ENCODE results near the gene KRT77.

Gene KRT77

GRCh38 chr12:52697058-52697582 lies 6.2 kb downstream of the KRT77 start:
- H3K4me3 ChIP-seq (ENCODE audit: control insufficient read depth, low read depth, low read length), result no peak overlapping the region
- TF ChIP-seq CTCF (conservative IDR thresholded peaks at IDR 0.05; ENCODE audit: control insufficient read depth, insufficient read depth, low read depth, low read length), result no peak
- no peak for DNase-seq (ENCODE audit: low read depth)

- DNase-seq (ENCODE audit: low read depth), result no peak
- TF ChIP-seq CTCF (conservative IDR thresholded peaks at IDR 0.05; ENCODE audit: control insufficient read depth, insufficient read depth, low read depth, low read length), result no peak
- H3K4me3 ChIP-seq (ENCODE audit: control insufficient read depth, low read depth, low read length), result no peak overlapping the region
These were observed 6.7 kb downstream of the KRT77 start for GRCh38 chr12:52696588-52696987.

- no peak overlapping the region for H3K4me3 ChIP-seq (ENCODE audit: control insufficient read depth, low read depth, low read length)
- no peak for TF ChIP-seq CTCF (conservative IDR thresholded peaks at IDR 0.05; ENCODE audit: control insufficient read depth, insufficient read depth, low read depth, low read length)
- no peak for DNase-seq (ENCODE audit: low read depth)
These were observed 8.3 kb downstream of the KRT77 start for GRCh38 chr12:52695039-52695438.

- no peak for TF ChIP-seq CTCF (conservative IDR thresholded peaks at IDR 0.05; ENCODE audit: control insufficient read depth, insufficient read depth, low read depth, low read length)
These were observed 9.2 kb downstream of the KRT77 start for GRCh38 chr12:52694151-52694550.

GRCh38 chr12:52693261-52693660 lies 10.1 kb downstream of the KRT77 start:
- H3K4me3 ChIP-seq (ENCODE audit: control insufficient read depth, low read depth, low read length), result no peak overlapping the region
- no peak for TF ChIP-seq CTCF (conservative IDR thresholded peaks at IDR 0.05; ENCODE audit: control insufficient read depth, insufficient read depth, low read depth, low read length)
- DNase-seq (ENCODE audit: low read depth), result peak; percentile 5

More at GRCh38 chr12:52694151-52694550, 9.2 kb downstream of the KRT77 start:
- no peak for DNase-seq (ENCODE audit: low read depth)
- no peak overlapping the region for H3K4me3 ChIP-seq (ENCODE audit: control insufficient read depth, low read depth, low read length)

GRCh38 chr12:52692254-52692653 lies 11.1 kb downstream of the KRT77 start:
- no peak for DNase-seq (ENCODE audit: low read depth)
- no peak for TF ChIP-seq CTCF (conservative IDR thresholded peaks at IDR 0.05; ENCODE audit: control insufficient read depth, insufficient read depth, low read depth, low read length)
- no peak overlapping the region for H3K4me3 ChIP-seq (ENCODE audit: control insufficient read depth, low read depth, low read length)

GRCh38 chr12:52691841-52692150 lies 11.5 kb downstream of the KRT77 start:
- no peak overlapping the region for H3K4me3 ChIP-seq (ENCODE audit: control insufficient read depth, low read depth, low read length)
- no peak for DNase-seq (ENCODE audit: low read depth)
- TF ChIP-seq CTCF (conservative IDR thresholded peaks at IDR 0.05; ENCODE audit: control insufficient read depth, insufficient read depth, low read depth, low read length), result no peak

Measured in fibroblast of mammary gland (primary cell).